HG02642 (cell line): ENCODE data around the gene OR4K1.
"Not testable (repeated sequence)": the region's sequence is repeated elsewhere in the genome, so short reads cannot be mapped to it uniquely, and the experiment has no call there.

Experiments
- ATAC-seq: cut with Tn5 transposase; IDR thresholded peaks from one replicate; pipeline ENCODE4 v1.9.1; 2021; ENCODE audit warnings: mild to moderate bottlenecking; ENCODE audit not compliant: unreplicated experiment, poor library complexity

Gene OR4K1

GRCh38 chr14:19930617-19931016 lies at the start of gene OR4K1:
Gene OR4K1, plus strand, starts transcription at chr14:19930917. Its CDS starts 4,750 bp downstream, at chr14:19935667.
- no peak for ATAC-seq

- ATAC-seq, result no peak
Observed at GRCh38 chr14:19895282-19895681, 35.4 kb upstream of the OR4K1 start.

GRCh38 chr14:19900999-19901398 lies 29.7 kb upstream of the OR4K1 start:
- ATAC-seq, result no peak

- no peak for ATAC-seq
Observed at GRCh38 chr14:19902409-19902808, 28.3 kb upstream of the OR4K1 start.

- no peak for ATAC-seq
Observed at GRCh38 chr14:19906665-19907064, 24.1 kb upstream of the OR4K1 start.

GRCh38 chr14:19911114-19911513 lies 19.6 kb upstream of the OR4K1 start:
- no peak for ATAC-seq

GRCh38 chr14:19917243-19917642 lies 13.5 kb upstream of the OR4K1 start:
- ATAC-seq, result no peak

GRCh38 chr14:19917955-19918518 lies 12.7 kb upstream of the OR4K1 start:
- no peak for ATAC-seq

GRCh38 chr14:19918553-19919264 lies 12.0 kb upstream of the OR4K1 start:
- ATAC-seq, result no peak

GRCh38 chr14:19920021-19920657 lies 10.6 kb upstream of the OR4K1 start, which contains the start of gene OR4K5:
Gene OR4K5, plus strand, starts transcription at chr14:19920607. Its CDS starts 0 bp downstream, at chr14:19920607.
- ATAC-seq, result no peak

- no peak for ATAC-seq
Observed at GRCh38 chr14:19941668-19942067, 11.0 kb downstream of the OR4K1 start.

- ATAC-seq, result no peak
Observed at GRCh38 chr14:19947413-19948090, 16.8 kb downstream of the OR4K1 start.

GRCh38 chr14:19949218-19949617 lies 18.5 kb downstream of the OR4K1 start:
- ATAC-seq, result no peak

- ATAC-seq, result not testable (repeated sequence)
Observed at GRCh38 chr14:19969735-19970134, 39.0 kb downstream of the OR4K1 start.

GRCh38 chr14:19974844-19975243 lies 44.1 kb downstream of the OR4K1 start:
- no peak for ATAC-seq

- ATAC-seq, result no peak
Observed at GRCh38 chr14:19975291-19975690, 44.6 kb downstream of the OR4K1 start, which contains the start of gene OR4K15. Gene OR4K15, plus strand, starts transcription at chr14:19975591. Its CDS starts 0 bp downstream, at chr14:19975591.
